Measurements from ENCODE around the gene OFD1.

OFD1 gene

GRCh38 chrX:13732246-13733067 is 2.1 kb upstream of the OFD1 start:
- TF ChIP-seq CTCF (conservative IDR thresholded peaks at IDR 0.05; ENCODE audit: control insufficient read depth, insufficient read depth, low read depth, low read length), result no peak
- peak; percentile 59 for DNase-seq (ENCODE audit: low read depth)
- H3K4me3 ChIP-seq (ENCODE audit: control insufficient read depth, low read depth, low read length), result no peak overlapping the region

GRCh38 chrX:13733506-13733905 is 1.0 kb upstream of the OFD1 start:
- no peak for DNase-seq (ENCODE audit: low read depth)
- TF ChIP-seq CTCF (conservative IDR thresholded peaks at IDR 0.05; ENCODE audit: control insufficient read depth, insufficient read depth, low read depth, low read length), result no peak
- H3K4me3 ChIP-seq (ENCODE audit: control insufficient read depth, low read depth, low read length), result peak overlapping the region; percentile 91

GRCh38 chrX:13741695-13742094 is 7.1 kb downstream of the OFD1 start:
- DNase-seq (ENCODE audit: low read depth), result no peak
- TF ChIP-seq CTCF (conservative IDR thresholded peaks at IDR 0.05; ENCODE audit: control insufficient read depth, insufficient read depth, low read depth, low read length), result no peak
- H3K4me3 ChIP-seq (ENCODE audit: control insufficient read depth, low read depth, low read length), result no peak overlapping the region

- no peak for DNase-seq (ENCODE audit: low read depth)
- no peak overlapping the region for H3K4me3 ChIP-seq (ENCODE audit: control insufficient read depth, low read depth, low read length)
- TF ChIP-seq CTCF (conservative IDR thresholded peaks at IDR 0.05; ENCODE audit: control insufficient read depth, insufficient read depth, low read depth, low read length), result no peak
These were observed 8.0 kb downstream of the OFD1 start for GRCh38 chrX:13742397-13743176.

- DNase-seq (ENCODE audit: low read depth), result peak; percentile 81
- peak; percentile 62 for TF ChIP-seq CTCF (conservative IDR thresholded peaks at IDR 0.05; ENCODE audit: control insufficient read depth, insufficient read depth, low read depth, low read length)
These were observed 13.3 kb downstream of the OFD1 start for GRCh38 chrX:13747836-13748235.

GRCh38 chrX:13748486-13748885 is 13.9 kb downstream of the OFD1 start:
- H3K4me3 ChIP-seq (ENCODE audit: control insufficient read depth, low read depth, low read length), result no peak overlapping the region
- peak; percentile 43 for DNase-seq (ENCODE audit: low read depth)
- TF ChIP-seq CTCF (conservative IDR thresholded peaks at IDR 0.05; ENCODE audit: control insufficient read depth, insufficient read depth, low read depth, low read length), result no peak

More at GRCh38 chrX:13747836-13748235, 13.3 kb downstream of the OFD1 start:
- no peak overlapping the region for H3K4me3 ChIP-seq (ENCODE audit: control insufficient read depth, low read depth, low read length)
